HCT116 (cell line): Measurements from ENCODE around the gene ZNF552. TPM values are rescaled to one million over a fixed set of nuclear protein-coding genes. Genes with fewer than 3 reads are reported as not detected.
"Not testable (repeated sequence)": the region's sequence is repeated elsewhere in the genome, so short reads cannot be mapped to it uniquely, and the experiment has no call there.

ENCODE experiments used
- ATAC-seq: fragments of 200-7000 bp; cut with Tn5 transposase; 2 replicates; pipeline ENCODE4 v1.9.1; 2020; ENCODE audit warnings: mild to moderate bottlenecking, moderate library complexity
- BruUV-seq: library from RNA; stranded (reverse); fragments of 400-500 nt; replicated peaks from 2 replicates; lab custom pipeline; 2021; lab: Mats Ljungman, UMichigan
- CTCF ChIA-PET: fragments of 300-600 bp; sonication (Branson Sonifier 250); formaldehyde crosslinking; loops from one replicate; lab custom pipeline; 2021; ENCODE audit warnings: antibody characterized with exemption; lab: Charles Lee
- POLR2A ChIA-PET: fragments of 300-600, 350-600 bp; sonication (Branson Sonifier 250); formaldehyde crosslinking; loops from one replicate; lab custom pipeline; 2021; ENCODE audit warnings: antibody characterized with exemption; lab: Charles Lee
- RAD21 ChIA-PET, 2 experiments: fragments of 300-600 bp; sonication (Branson Sonifier 250); formaldehyde crosslinking; loops; one replicate each; lab custom pipeline; 2023; ENCODE audit warnings: low total read pairs in 2 of 2; ENCODE audit not compliant: uncharacterized antibody in 2 of 2, unreplicated experiment in 2 of 2, low non-redundant PET in 1 of 2; lab: Charles Lee
- DNase-seq: peaks from one replicate; pipeline ENCODE4 v3.0.0-alpha.2; 2010; ENCODE audit warnings: low read depth, low spot score
- H2AFZ ChIP-seq: fragments of 200-600 bp; shearing (Covaris generic), sonication (generic); 2 replicates; pipeline ENCODE4 v1.6.1; 2017; ENCODE audit warnings: low read depth, mixed run types, mixed read lengths, antibody characterized with exemption, low read length; ENCODE audit not compliant: poor library complexity, severe bottlenecking
- H3K27ac ChIP-seq: 2 replicates; pipeline ENCODE4 v1.5.1; 2012; ENCODE audit warnings: low read depth, low read length
- H3K27me3 ChIP-seq: fragments of 200-600 bp; sonication (generic); 2 replicates; pipeline ENCODE4 v1.6.1; 2016; ENCODE audit warnings: mixed run types, low read length, mixed read lengths; ENCODE audit not compliant: insufficient read depth
- H3K36me3 ChIP-seq, 2 experiments: fragments of 200-500 bp in 1 of 2; fragments of 200-600 bp in 1 of 2; sonication (Bioruptor generic) in 1 of 2; sonication (generic) in 1 of 2; 2 replicates each; pipeline versions ENCODE4 v1.5.1 to v1.6.1; 2014 to 2016; ENCODE audit warnings: low read length in 2 of 2, inconsistent platforms in 1 of 2, mixed read lengths in 1 of 2, mixed run types in 1 of 2; ENCODE audit not compliant: insufficient read depth in 2 of 2, control insufficient read depth in 1 of 2
- H3K4me1 ChIP-seq, 2 experiments: fragments of 200-600 bp in 1 of 2; sonication (generic) in 1 of 2; 2 replicates each; pipeline versions ENCODE4 v1.5.1 to v1.6.1; 2012 to 2017; ENCODE audit warnings: low read length in 2 of 2, inconsistent platforms in 1 of 2, mild to moderate bottlenecking in 1 of 2, mixed read lengths in 1 of 2, mixed run types in 1 of 2, moderate library complexity in 1 of 2; ENCODE audit not compliant: insufficient read depth in 2 of 2, control insufficient read depth in 1 of 2
- H3K4me2 ChIP-seq: fragments of 200-600 bp; sonication (generic); 2 replicates; pipeline ENCODE4 v1.6.1; 2017; ENCODE audit warnings: mixed run types, low read length, mixed read lengths
- H3K4me3 ChIP-seq, 2 experiments: fragments of 200-600 bp in 1 of 2; sonication (generic) in 1 of 2; replicated peaks in 1 of 2; 2 replicates each; pipeline ENCODE4 v1.5.1; 2011 to 2016; ENCODE audit warnings: low read length in 2 of 2, control low read depth in 1 of 2, low read depth in 1 of 2, mild to moderate bottlenecking in 1 of 2, mixed read lengths in 1 of 2, mixed run types in 1 of 2
- H3K79me2 ChIP-seq: fragments of 200-600 bp; sonication (generic); 2 replicates; pipeline ENCODE4 v1.6.1; 2017; ENCODE audit warnings: mild to moderate bottlenecking, mixed run types, low read length, moderate library complexity, mixed read lengths; ENCODE audit not compliant: insufficient read depth
- H3K9ac ChIP-seq: fragments of 200-600 bp; sonication (generic); 2 replicates; pipeline ENCODE4 v1.6.1; 2016; ENCODE audit warnings: low read length, mixed read lengths
- H3K9me2 ChIP-seq: fragments of 200-600 bp; sonication (generic), shearing (Covaris generic); 2 replicates; pipeline ENCODE4 v1.6.1; 2017; ENCODE audit warnings: mixed run types, mild to moderate bottlenecking, moderate library complexity; ENCODE audit not compliant: insufficient read depth
- H3K9me3 ChIP-seq, 2 experiments: fragments of 200-500 bp in 1 of 2; fragments of 200-600 bp in 1 of 2; sonication (Bioruptor generic) in 1 of 2; sonication (generic) in 1 of 2; 2 replicates each; pipeline ENCODE4 v1.6.1; 2014 to 2017; ENCODE audit warnings: low read length in 2 of 2, mixed read lengths in 2 of 2, inconsistent platforms in 1 of 2, low read depth in 1 of 2, mild to moderate bottlenecking in 1 of 2, mixed run types in 1 of 2, moderate library complexity in 1 of 2; ENCODE audit not compliant: control insufficient read depth in 1 of 2, insufficient read depth in 1 of 2
- H4K20me1 ChIP-seq: fragments of 200-600 bp; sonication (generic), shearing (Covaris generic); 2 replicates; pipeline ENCODE4 v1.6.1; 2017; ENCODE audit warnings: mixed run types, mild to moderate bottlenecking, moderate library complexity; ENCODE audit not compliant: insufficient read depth
- CBX3 ChIP-seq: IDR thresholded peaks from 2 replicates; pipeline ENCODE4 v1.6.1; 2012; ENCODE audit warnings: low read depth
- CEBPB ChIP-seq: IDR thresholded peaks from 2 replicates; pipeline ENCODE4 v1.6.1; 2012; ENCODE audit warnings: low read depth
- EGR1 ChIP-seq: IDR thresholded peaks from 2 replicates; pipeline ENCODE4 v1.6.1; 2012; ENCODE audit warnings: low read depth
- ELF1 ChIP-seq: IDR thresholded peaks from 2 replicates; pipeline ENCODE4 v1.6.1; 2012; ENCODE audit warnings: low read depth, borderline replicate concordance
- EZH2 ChIP-seq: fragments of 200-600 bp; sonication (generic); IDR thresholded peaks from 2 replicates; pipeline ENCODE4 v1.6.1; 2017; ENCODE audit warnings: antibody characterized with exemption, mixed run types
- EZH2phosphoT487 ChIP-seq: fragments of 200-600 bp; IDR thresholded peaks from 2 replicates; pipeline ENCODE4 v1.6.1; 2018; ENCODE audit warnings: antibody characterized with exemption, borderline replicate concordance
- FOSL1 ChIP-seq: IDR thresholded peaks from 2 replicates; pipeline ENCODE4 v1.6.1; 2012; ENCODE audit warnings: low read depth
- POLR2A ChIP-seq: IDR thresholded peaks from 2 replicates; pipeline ENCODE4 v1.7.0; 2011; ENCODE audit warnings: borderline replicate concordance; ENCODE audit not compliant: insufficient read depth, insufficient read length; ENCODE audit errors: extremely low read depth
- POLR2AphosphoS5 ChIP-seq: IDR thresholded peaks from 2 replicates; pipeline ENCODE4 v1.6.1; 2011; ENCODE audit warnings: mild to moderate bottlenecking, low read depth, low read length, moderate library complexity
- RAD21 ChIP-seq: IDR thresholded peaks from 2 replicates; pipeline ENCODE4 v1.6.1; 2012; ENCODE audit warnings: low read depth, mild to moderate bottlenecking
- SRF ChIP-seq: IDR thresholded peaks from 2 replicates; pipeline ENCODE4 v1.6.1; 2012; ENCODE audit warnings: low read depth
- YY1 ChIP-seq: IDR thresholded peaks from 2 replicates; pipeline ENCODE4 v1.6.1; 2011; ENCODE audit warnings: low read length, low read depth, moderate library complexity, mild to moderate bottlenecking; ENCODE audit not compliant: insufficient replicate concordance; ENCODE audit errors: extremely low read depth
- ZNF274 ChIP-seq: fragments of 200-500 bp; sonication (Bioruptor generic); IDR thresholded peaks from 2 replicates; pipeline ENCODE4 v1.6.1; 2014; ENCODE audit warnings: mild to moderate bottlenecking, low read depth, low read length, inconsistent platforms
- intact Hi-C: fragments of 100-400 bp; cut with micrococcal nuclease; formaldehyde crosslinking; loops from 2 replicates; pipeline ENCODE4 v1.10.0; 2022
- total RNA-seq: library from RNA; stranded (reverse); gene quantifications from one replicate; pipeline ENCODE4 v1.2.1, GENCODE V29; 2021; ENCODE audit not compliant: unreplicated experiment
- TF ChIP-seq, protein P1 (sequence below): IDR thresholded peaks from 2 replicates; pipeline ENCODE4 v1.6.1; 2012
- TF ChIP-seq, protein P2 (sequence below): IDR thresholded peaks from 2 replicates; pipeline ENCODE4 v1.6.1; 2012
- TF ChIP-seq, protein P3 (sequence below): IDR thresholded peaks from 2 replicates; pipeline ENCODE4 v1.6.1; 2011; ENCODE audit warnings: mild to moderate bottlenecking, low read length, moderate library complexity; ENCODE audit not compliant: insufficient replicate concordance; ENCODE audit errors: extremely low read depth
- TF ChIP-seq, protein P4 (sequence below), 3 experiments: fragments of 200-600 bp in 1 of 3; sonication (generic) in 1 of 3; IDR thresholded peaks in 2 of 3; conservative IDR thresholded peaks in 1 of 3; 2 replicates each; pipeline ENCODE4 v1.5.1; 2012 to 2017; ENCODE audit warnings: low read depth in 2 of 3, low read length in 2 of 3, antibody characterized with exemption in 1 of 3, borderline replicate concordance in 1 of 3, control low read depth in 1 of 3, mild to moderate bottlenecking in 1 of 3, mixed read lengths in 1 of 3, mixed run types in 1 of 3, moderate library complexity in 1 of 3; ENCODE audit not compliant: insufficient read depth in 1 of 3

Gene ZNF552
- total RNA-seq, 1 experiment from 2014 or later = 7.1 TPM

DNA sequence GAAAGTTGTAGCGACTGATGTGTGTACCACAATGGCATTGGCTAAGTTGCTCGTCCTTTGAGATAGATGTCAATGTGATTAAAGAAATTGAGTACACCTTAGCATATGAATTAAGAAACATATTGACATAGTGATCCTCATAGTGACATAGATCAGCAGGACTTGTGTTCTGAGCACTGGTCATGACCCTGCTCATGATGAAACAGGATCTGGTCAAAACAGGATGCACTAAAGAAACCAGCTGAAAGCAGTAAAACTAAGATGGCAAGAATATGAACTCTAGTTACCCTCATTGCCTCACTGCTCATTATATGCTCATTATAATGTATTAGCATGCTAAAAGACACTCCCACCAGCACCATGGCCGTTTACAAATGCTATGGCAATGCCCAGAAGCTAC lies 32.5 kb upstream of the ZNF552 start:
- H3K79me2 ChIP-seq = peaks cover 79% of the 10 kb centered on the region
- BruUV-seq = not testable (repeated sequence)

DNA sequence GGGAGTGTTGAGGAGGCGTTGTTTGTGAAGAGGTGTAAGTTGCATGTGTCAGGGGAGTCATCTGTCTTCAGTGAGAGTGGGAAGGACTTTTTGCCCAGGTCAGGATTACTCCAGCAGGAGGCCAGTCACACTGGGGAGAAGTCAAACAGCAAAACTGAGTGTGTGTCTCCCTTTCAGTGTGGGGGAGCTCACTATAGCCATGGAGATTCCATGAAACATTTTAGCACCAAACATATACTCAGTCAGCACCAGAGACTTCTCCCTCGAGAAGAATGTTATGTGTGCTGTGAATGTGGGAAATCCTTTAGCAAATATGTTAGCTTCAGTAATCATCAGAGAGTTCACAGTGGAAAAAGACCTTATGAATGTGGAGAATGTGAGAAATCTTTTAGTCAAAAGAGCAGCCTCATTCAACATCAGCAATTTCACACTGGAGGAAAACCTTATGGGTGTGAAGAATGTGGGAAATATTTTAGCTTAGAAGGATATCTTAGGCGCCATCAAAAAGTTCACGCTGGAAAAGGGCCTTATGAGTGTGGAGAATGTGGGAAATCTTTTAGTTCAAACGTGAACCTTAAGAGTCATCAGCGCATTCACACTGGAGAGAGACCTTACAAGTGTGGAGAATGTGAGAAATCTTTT lies 26.5 kb upstream of the ZNF552 start:
- no peak overlapping the region for H3K9ac ChIP-seq
- no peak overlapping the region for H2AFZ ChIP-seq
- no peak overlapping the region for H3K27ac ChIP-seq
- TF ChIP-seq SRF (no peak), POLR2AphosphoS5 (no peak), FOSL1 (no peak), ELF1 (no peak), CEBPB (no peak), EZH2phosphoT487 (no peak), RAD21 (no peak), EGR1 (no peak), POLR2A (no peak), YY1 (no peak), CBX3 (no peak), ZNF274 (no peak), EZH2 (no peak)
- TF ChIP-seq, protein P1, sequence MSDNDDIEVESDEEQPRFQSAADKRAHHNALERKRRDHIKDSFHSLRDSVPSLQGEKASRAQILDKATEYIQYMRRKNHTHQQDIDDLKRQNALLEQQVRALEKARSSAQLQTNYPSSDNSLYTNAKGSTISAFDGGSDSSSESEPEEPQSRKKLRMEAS = no peak
- TF ChIP-seq, protein P2, sequence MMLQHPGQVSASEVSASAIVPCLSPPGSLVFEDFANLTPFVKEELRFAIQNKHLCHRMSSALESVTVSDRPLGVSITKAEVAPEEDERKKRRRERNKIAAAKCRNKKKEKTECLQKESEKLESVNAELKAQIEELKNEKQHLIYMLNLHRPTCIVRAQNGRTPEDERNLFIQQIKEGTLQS = no peak
- TF ChIP-seq, protein P3, sequence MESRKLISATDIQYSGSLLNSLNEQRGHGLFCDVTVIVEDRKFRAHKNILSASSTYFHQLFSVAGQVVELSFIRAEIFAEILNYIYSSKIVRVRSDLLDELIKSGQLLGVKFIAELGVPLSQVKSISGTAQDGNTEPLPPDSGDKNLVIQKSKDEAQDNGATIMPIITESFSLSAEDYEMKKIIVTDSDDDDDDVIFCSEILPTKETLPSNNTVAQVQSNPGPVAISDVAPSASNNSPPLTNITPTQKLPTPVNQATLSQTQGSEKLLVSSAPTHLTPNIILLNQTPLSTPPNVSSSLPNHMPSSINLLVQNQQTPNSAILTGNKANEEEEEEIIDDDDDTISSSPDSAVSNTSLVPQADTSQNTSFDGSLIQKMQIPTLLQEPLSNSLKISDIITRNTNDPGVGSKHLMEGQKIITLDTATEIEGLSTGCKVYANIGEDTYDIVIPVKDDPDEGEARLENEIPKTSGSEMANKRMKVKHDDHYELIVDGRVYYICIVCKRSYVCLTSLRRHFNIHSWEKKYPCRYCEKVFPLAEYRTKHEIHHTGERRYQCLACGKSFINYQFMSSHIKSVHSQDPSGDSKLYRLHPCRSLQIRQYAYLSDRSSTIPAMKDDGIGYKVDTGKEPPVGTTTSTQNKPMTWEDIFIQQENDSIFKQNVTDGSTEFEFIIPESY = no peak
- TF ChIP-seq, protein P4, sequence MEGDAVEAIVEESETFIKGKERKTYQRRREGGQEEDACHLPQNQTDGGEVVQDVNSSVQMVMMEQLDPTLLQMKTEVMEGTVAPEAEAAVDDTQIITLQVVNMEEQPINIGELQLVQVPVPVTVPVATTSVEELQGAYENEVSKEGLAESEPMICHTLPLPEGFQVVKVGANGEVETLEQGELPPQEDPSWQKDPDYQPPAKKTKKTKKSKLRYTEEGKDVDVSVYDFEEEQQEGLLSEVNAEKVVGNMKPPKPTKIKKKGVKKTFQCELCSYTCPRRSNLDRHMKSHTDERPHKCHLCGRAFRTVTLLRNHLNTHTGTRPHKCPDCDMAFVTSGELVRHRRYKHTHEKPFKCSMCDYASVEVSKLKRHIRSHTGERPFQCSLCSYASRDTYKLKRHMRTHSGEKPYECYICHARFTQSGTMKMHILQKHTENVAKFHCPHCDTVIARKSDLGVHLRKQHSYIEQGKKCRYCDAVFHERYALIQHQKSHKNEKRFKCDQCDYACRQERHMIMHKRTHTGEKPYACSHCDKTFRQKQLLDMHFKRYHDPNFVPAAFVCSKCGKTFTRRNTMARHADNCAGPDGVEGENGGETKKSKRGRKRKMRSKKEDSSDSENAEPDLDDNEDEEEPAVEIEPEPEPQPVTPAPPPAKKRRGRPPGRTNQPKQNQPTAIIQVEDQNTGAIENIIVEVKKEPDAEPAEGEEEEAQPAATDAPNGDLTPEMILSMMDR (IDR thresholded peaks at IDR 0.05 in 2 of 3, conservative IDR thresholded peaks at IDR 0.05 in 1 of 3; ENCODE audit: borderline replicate concordance in 1 of 3, insufficient read depth in 1 of 3, low read depth in 2 of 3, low read length in 2 of 3) = no peak
- H3K4me2 ChIP-seq = no peak overlapping the region
- no peaks in the 10 kb centered on the region for H3K27me3 ChIP-seq
- H3K36me3 ChIP-seq = peaks cover 10 to 24% of the 10 kb centered on the region in 2 experiments
- no TSS peak for BruUV-seq
- RAD21 ChIA-PET = no interaction called here
- POLR2A ChIA-PET = no interaction called here
- H3K9me2 ChIP-seq = no peaks in the 10 kb centered on the region
- H3K79me2 ChIP-seq = peaks cover 91% of the 10 kb centered on the region
- DNase-seq (no peak), ATAC-seq (no peak)
- H3K4me3 ChIP-seq = no peak overlapping the region
- peaks cover 3% of the 10 kb centered on the region; the same call in 1 of the 2 replicates for H4K20me1 ChIP-seq
- CTCF ChIA-PET = no interaction called here
- no peaks in the 10 kb centered on the region for H3K4me1 ChIP-seq
- intact Hi-C loops = no loop called here
- H3K9me3 ChIP-seq = no peaks in the 10 kb centered on the region

More for the DNA sequence above, 32.5 kb upstream of the ZNF552 start:
- H3K27me3 ChIP-seq, H3K27ac ChIP-seq, H3K9ac ChIP-seq, H3K4me1 ChIP-seq, H2AFZ ChIP-seq, RAD21 ChIA-PET, DNase-seq, CTCF ChIA-PET, H3K9me2 ChIP-seq, intact Hi-C loops, POLR2A ChIA-PET, H3K9me3 ChIP-seq, H3K4me2 ChIP-seq, H3K4me3 ChIP-seq, H4K20me1 ChIP-seq, ATAC-seq: not testable (repeated sequence)
- H3K36me3 ChIP-seq = peaks cover 2 to 12% of the 10 kb centered on the region in 2 experiments; a peak in 3 of 4 replicates
